GM18858 (cell line): Measurements from ENCODE around the gene MCF2L2.

ENCODE experiments used
- ATAC-seq: cut with Tn5 transposase; IDR thresholded peaks from one replicate; pipeline ENCODE4 v1.9.1; 2021; ENCODE audit not compliant: unreplicated experiment

Gene MCF2L2

DNA sequence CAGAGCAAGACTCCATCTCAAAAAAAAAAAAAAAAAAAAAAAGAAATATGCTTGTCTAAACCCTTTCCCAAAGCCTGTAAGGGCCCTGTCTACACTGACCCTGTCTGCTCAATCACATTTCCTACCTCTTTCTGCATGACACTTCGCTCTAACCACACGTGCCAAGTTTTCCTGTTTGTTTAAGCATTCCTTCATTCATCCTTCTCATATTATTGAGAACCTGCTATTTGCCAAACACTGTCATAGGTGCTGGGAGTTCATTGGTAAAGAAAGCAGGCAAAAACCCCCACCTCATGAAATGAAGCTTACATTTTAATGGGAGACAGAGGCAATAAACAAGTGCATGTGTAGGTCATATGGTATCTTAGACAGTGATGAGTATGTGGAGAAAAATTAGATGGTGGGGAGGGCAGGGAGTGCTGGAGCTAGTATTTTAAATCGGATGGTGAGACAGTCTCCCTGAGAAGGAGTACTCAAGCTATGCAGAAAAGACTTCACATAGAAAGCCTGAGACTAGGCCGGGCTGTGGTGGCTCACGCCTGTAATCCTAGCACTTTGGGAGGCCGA is 127.3 kb downstream of the MCF2L2 start:
- no peak for ATAC-seq

DNA sequence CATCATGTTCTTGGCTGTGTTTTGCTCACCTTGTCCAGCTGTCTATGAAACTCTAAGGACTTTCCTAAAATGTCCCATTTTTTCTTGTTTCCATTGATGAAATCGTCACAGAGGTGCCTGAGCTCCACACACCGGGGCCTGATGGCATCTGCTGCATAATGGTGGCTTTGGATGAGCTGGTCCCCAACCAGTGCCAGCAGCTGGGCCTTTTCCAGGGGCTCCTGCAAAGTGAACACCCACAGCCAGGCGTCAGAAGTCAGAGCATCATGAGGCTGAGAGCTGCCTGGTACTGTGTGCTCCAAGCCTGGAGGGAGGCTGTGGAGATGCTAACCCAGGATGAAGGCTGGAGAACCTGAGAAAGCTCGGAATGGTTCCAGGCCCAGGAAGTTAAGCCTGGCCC is 128.4 kb downstream of the MCF2L2 start:
- no peak for ATAC-seq

DNA sequence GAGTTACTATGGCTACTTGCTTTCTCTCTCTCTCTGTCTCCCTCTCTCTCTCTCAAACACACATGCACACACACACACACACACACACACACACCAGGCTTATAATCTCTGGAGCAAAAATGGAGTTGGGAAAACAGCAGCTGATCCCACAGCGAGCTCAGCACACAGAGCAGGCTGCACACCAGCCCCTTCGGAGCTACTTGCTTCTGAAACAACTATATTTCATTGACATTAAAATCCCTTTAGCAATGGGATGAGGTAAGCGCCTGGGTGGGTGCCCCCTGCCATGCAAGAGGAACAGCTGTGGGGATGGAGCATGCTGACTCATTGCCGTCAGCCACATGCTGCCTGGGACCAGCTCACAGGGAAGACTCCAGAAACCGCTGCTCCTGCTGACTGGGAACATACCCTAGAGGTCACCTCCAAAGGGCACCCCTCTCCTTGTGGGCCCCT is 129.7 kb downstream of the MCF2L2 start:
- no peak for ATAC-seq

DNA sequence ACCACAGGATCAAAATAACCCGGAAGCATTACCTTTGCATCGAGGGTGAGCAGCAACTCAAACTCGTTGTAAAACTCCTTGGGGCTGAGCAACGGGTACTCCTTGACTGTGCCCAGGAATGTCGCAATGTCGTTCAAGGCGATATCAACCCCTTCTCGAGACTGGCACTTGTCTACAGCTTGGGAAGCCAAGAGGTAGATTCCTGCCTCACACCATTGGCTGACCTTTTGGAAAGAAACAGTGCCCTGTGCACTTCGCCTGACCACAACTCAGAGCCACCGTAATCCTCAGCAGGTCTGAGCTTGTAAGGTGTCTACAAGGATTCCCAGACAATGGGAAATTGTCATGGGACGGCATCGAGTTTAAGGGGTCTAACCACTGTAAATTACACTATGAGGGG is 131.5 kb downstream of the MCF2L2 start:
- ATAC-seq, result no peak

DNA sequence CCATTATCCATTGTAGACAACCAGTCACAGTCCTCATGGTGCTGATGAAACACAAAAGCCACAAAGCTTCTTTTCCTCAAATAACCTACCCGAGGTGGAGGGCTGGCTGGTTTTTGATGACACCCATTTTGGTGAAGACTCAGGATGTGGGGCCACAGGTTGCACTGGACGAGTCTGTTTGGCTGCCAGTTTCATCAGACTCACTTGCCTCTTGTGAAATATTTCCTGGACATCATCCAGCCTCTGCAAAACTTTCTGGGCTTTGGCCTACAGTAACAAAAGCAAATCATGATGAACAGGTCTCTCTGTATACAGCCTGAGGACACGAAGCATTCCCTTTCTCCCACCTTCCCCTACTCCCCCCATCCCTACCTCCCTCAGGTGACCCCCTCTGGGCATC is 133.2 kb downstream of the MCF2L2 start:
- no peak for ATAC-seq

DNA sequence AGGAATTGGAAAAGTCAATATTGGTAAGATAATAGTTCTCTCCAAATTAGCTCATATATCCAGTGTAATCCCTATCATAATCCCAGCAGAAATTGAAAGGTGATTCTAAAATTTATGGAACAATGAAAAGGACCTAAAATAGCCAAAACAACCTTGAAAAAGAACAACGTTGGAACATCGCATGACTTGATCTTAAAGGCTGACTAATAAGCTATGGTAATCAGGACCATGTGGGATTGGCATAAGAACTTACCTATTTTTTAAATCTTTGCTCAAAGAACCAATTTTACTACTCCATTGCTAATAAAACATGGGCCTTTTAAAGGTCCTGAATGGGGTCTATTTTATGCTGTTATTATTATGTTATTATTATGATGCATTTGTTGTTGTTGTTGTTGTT is 134.5 kb downstream of the MCF2L2 start:
- no peak for ATAC-seq

DNA sequence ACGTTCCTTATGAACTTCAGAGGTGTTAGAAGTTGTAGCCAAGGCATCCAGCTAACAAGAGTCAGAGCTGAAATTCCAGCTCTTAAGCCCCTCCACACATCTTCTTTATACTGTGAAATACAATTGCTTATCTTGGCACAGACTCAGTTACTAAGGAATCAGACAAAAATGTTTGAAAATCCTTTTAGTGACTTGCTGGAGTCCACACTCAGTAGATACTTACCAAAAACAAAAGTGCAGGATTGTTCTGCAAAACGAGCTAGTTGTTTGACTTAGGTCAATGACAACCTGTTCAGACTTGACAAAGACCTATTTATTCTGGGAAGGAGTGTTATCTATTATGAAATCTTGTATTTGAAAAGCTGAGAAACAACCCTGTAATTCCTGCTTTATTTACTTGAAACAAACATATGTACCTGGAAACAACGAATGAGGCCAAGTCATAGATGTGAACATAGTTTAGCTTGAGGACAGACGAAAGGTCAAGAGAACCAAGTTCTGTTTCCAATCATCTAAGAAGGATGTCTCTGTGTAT is 136.9 kb downstream of the MCF2L2 start:
- ATAC-seq, result no peak

DNA sequence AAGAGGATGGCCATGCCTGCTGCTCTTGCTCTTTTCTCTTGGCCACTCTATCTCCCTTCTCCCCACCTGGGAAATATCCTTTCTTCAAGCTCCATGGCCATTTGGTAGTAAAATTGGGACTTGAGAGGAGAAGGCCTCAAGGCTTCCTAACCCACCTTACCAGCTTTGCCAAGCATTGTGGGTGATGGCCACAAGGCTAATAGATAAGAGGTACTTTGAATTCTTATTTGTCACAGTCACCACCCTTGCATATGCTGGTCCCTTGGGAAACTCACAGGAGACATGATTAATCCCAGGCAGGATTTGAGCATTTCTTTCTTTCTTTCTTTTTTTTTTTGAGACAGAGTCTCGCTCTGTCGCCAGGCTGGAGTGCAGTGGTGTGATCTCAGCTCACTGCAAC is 138.2 kb downstream of the MCF2L2 start:
- ATAC-seq, result no peak

DNA sequence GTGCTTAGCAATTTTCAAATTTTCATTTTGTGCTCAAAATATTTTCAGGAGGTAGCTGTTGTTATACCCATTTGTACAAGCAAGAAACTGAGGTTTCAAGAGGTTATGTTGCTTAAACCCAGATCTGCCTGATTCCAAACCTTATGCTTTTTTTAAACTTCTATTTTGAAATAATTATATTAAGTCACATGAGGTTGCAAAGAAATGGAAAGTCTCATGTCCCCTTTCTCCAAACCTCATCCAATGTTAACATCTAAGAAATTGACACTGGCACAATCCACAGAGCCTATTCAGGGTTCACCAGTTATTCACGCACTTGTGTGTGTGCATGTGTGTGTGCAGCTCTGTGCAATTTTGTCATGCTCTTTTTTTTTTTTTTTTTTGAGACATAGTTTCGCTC is 140.3 kb downstream of the MCF2L2 start:
- ATAC-seq, result no peak

DNA sequence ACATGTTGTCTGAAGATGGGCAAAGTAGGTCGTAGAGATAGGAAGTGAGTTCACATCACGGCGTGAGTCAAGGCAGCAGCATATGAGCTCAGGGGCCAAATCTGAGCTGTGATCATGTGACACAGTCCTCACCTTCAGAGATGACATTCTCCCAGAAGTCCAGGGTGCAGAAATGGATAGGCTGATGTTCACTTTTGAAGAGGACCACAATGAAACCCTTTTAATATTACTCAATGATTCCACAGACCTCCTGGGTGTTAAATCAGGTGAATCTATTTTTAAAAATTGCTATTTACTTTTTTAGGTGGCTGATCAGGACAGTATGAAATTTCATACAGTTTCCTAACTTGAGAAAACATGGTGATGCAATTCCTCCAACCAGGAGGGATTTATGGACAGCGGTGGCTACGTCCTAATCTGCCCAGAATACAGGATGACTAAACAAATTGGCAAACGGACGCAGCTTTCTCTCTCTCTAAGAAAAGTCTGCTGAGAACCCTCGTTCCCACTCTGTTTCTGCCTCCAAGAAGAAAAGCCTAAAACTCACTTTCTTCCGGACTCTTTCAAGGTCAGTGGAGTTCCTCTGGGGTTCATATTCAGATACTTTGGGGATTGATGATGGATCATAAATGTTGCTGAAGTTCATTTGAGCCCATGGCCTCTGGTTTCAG is 141.0 kb downstream of the MCF2L2 start:
- ATAC-seq, result no peak

DNA sequence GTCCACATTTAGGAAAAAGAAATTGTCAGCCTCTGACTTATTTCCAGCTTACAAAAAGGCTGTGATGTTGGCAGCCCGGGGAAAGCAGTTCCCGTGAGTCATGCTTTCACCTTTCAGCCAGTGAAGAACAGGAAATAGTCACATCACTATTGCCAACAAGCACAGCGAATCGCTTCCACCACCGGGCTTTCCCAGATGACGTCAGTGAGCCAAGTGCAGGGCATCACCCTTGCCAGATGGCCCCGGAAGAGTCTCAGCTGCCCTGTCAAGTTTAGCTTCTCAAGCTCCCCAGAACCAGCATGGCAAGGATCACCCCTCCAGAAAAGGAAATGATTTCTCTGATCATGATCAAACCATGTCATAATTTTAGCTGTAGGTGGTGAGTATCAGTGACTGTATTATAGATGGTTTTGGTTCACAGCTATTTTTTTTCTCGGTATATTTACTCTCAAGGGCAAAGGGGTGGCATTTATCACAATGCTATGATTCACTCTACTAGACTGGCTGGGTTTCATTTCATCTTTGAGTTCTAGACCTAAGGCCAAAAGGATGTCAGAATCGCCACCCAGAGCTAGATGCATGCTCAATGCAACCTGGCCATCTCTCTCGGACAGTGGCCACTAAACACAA is 142.5 kb downstream of the MCF2L2 start:
- peak; percentile 90 for ATAC-seq

DNA sequence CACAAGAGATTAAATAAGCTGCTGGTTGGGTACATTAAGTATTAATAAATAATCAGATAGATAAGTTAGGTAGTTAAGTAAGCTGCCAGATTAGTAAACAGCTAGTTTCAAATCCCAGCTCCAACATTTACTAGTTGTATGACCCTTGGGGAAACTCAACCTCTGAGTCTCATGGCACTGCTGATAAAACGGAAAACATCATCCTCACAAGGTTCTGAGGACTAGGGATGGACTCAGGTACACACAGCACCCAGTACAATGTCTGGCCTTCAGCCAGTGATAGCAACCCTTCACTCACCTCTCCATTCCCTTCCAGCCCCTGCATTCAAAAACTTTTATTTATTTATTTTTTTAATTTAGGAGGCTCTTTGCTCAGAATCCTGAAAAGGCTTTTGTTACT is 143.1 kb downstream of the MCF2L2 start:
- ATAC-seq, result no peak

DNA sequence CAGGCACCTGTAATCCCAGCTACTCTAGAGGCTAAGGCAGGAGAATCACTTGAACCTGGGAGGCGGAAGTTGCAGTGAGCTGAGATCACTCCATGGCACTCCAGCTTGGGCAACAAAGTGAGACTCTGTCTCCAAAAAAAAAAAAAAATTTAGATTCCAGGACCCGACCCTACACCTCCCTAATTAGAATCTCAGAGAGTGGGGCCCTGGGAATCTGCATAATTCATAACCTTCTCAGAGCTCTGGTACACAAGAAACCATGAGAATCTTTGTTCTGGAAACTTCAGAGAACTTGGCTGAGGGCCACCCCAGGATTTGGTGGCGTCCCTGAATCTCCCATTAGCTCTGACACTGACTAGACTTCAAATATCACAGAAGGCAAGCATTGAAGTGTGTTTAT is 143.8 kb downstream of the MCF2L2 start:
- ATAC-seq, result no peak

DNA sequence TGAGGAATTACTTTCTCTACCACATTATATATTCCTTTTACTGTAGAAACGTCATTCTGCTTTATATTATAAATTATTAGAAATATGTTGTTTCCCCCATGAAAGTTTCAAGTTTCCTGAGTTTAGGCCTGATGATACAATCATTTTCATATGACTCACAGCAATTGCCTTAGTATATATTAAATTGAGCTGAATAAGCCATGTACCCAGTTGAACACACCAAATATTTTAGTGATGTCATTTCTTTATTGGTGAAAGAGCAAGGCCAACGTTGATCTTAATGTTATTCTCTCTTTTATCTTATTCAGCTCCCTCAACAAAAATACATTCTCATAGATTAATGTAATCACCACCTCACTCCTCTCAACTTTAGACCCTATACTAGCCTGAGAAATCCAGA is 144.5 kb downstream of the MCF2L2 start:
- no peak for ATAC-seq

DNA sequence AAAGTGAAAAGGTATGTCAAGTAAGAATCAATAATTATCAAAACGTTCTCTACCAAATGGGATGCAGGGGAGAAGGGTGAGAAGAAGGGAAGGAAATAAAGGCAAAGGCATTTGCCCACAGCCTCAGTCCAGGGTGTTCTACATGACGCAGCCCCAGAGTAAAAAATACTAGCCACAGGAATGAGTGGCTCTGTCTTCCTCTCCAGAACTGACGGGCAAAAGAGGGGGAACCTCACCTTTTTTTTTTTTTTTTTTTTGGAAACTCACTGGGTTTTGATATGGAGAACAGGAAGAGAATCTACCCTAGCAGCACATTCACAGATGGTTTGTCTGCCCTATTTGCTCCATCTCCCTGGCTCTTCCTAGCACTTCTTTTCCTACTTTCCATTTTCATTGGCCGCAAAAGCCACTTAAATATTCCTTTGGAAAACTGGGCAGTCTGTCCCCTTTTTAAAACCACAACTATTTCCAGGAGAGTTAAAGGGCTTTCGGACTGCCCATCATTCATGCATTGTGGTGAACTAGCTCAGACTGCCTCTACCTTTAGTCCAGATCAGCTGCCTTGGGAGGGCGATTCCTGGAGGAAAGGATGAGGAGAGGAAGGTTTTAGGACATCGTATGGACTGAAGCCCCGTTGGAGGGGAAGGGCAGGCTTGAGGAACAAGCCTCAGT is 147.2 kb downstream of the MCF2L2 start:
- ATAC-seq, result no peak

DNA sequence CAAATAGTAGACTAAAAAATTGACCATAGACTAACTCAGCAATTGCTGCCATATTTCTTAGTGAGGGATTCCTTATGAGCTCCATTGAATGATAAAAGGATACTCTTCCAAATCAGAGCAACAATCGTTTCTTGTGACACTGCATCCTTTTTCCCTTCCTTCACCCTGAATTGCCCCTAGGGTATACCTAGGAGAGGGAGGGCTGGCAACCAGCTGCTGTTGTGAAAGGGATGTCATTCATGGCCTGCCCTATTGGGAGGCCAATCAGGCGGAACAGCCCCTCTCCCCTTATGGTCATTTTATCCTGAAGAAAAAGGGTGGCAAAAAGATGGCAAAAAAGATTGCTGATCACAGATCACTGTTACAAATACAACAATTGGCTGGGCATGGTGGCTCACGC is 149.0 kb downstream of the MCF2L2 start:
- no peak for ATAC-seq

DNA sequence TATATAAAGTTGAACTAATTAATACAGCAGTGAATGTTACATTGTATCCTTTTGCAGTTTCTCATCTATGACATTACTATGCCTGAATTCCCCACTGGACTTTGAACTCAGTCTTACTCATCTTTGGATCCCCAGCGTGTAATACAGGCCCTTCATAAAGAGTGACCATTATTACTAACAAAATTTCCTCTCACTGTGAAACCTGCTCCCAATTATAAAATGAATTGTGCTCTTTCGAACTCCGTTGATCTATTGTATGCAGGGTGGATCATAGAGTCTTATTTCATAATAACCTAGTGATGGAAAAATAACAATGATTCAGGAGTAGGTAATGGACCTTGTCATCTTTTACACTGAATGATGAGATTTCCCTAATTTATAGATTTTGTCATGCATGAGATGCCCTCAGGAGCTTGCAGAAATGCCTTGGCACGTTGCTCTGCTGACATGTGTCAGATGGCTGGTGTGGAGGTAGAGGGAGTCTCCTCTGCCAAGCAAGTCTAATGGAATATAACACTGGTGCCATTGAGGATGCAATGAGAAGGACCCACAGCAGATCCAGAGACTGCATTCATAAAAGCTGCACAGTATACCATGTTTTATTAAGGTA is 149.8 kb downstream of the MCF2L2 start:
- ATAC-seq, result no peak

DNA sequence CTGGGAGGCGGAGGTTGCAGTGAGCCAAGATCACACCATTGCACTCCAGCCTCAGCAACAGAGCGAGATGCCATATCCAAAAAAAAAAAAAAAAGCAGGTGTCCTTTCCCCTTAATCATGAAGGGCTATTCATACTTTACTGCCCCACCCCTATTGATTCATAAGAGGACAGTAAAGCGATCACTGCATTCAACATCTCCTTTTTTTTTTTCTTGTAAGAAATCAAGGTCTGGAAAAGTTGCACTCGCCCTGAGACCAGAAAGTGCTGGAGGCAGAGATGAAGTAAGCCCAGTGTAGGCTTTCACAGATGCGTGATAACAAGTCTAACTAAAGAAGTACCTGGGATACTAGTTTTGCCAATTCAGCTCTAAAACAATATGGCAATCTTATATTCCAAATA is 151.2 kb downstream of the MCF2L2 start:
- ATAC-seq, result no peak

DNA sequence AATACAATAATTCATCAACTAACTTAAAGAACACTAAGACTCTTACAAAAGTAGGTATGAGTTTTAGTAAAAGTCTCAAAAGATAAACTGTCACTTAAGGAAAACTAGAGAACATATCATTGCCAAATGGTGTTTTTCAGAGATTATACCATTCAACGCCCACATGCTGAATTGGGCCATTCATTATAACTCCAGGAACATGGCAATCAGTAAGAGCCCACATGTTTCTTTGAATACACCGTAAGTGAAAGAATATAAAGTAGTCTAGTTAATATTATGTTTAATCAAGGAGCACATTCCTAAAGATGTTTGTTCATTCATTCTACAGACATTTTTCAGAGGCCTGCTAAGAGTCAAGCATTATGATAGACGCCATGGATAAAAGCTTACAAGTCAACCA is 152.5 kb downstream of the MCF2L2 start:
- ATAC-seq, result no peak

DNA sequence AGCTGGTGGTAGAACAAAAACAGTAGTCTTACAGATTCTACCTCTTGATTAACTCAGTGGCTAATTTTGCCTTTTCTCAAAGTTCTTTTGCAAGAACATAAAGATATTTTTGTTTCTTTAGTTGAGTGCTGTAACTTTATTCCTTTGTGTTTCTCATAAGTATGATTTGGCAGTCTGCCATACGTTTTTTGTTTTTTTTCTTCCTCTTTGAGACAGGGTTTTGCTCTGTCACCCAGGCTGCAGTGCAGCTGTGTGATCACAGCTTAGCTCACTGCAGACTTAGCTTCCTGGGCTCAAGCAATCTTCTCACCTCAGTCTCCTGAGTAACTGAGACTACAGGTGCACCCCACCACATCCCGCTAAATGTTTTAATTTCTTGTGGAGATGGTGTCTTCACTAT is 153.0 kb downstream of the MCF2L2 start:
- no peak for ATAC-seq

DNA sequence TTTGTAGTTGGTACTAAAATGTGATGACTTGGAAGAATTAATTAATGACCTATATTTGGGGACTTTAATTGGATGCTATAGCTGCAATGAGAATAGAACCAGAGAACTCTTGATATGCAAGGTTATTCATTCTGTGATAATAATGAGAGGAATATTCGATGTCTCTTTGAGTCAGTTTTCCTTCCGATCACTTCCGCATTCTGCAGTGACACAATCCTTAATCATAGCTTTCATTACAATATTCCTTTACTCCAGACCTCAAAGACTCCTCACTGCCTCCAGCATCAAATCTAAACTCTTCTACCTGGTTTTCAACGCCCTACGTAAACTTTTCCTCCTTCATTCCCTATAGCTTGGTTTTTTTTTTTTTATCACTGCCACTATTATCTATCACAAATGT is 153.8 kb downstream of the MCF2L2 start:
- no peak for ATAC-seq
